Colonic mucosa (tissue), 4 donors: ENCODE measurements around the gene RAB11A. TPM values are rescaled to one million over a fixed set of nuclear protein-coding genes. Genes with fewer than 3 reads are reported as not detected.

Experiments
- DNase-seq: peaks from one replicate; pipeline ENCODE4 v3.0.0-alpha.2; 2020
- H3K27ac ChIP-seq: fragments of 200-600 bp; one replicate; pipeline ENCODE4 v1.8.0; 2021
- H3K27me3 ChIP-seq: fragments of 200-600 bp; one replicate; pipeline ENCODE4 v1.8.0; 2021
- H3K36me3 ChIP-seq: fragments of 200-600 bp; one replicate; pipeline ENCODE4 v1.8.0; 2021
- H3K4me1 ChIP-seq: fragments of 200-600 bp; one replicate; pipeline ENCODE4 v1.8.0; 2021; ENCODE audit warnings: mild to moderate bottlenecking
- H3K4me3 ChIP-seq: fragments of 200-600 bp; one replicate; pipeline ENCODE4 v1.8.0; 2021
- H3K9ac ChIP-seq, 2 donors: one replicate each; pipeline ENCODE4 v1.7.0; 2013; ENCODE audit warnings: control low read depth in 2 of 2, low read depth in 2 of 2, low read length in 2 of 2
- H3K9me3 ChIP-seq: fragments of 200-600 bp; one replicate; pipeline ENCODE4 v1.8.0; 2021
- CTCF ChIP-seq: fragments of 200-600 bp; IDR thresholded peaks from one replicate; pipeline ENCODE4 v1.8.0; 2022; ENCODE audit warnings: antibody characterized with exemption, mild to moderate bottlenecking
- intact Hi-C: fragments of 100-400 bp; cut with DNase I; formaldehyde crosslinking; loops from one replicate; pipeline ENCODE4 v1.14.1; 2022
- total RNA-seq, 2 donors: library from RNA; stranded (reverse); fragmentation: NEBNext Ultra II Directional in 1 of 2; extraction: Animal tissue kit (Norgen Biotek cat#: 25700) in 1 of 2; gene quantifications; one replicate each; pipeline ENCODE4 v1.2.1, GENCODE V29; 2021
- donor health status: healthy.
- donor health status: DM: no; HTN: no; CAD: no.
- donor health status: DM: no; HTN: no; CAD: no.

Gene RAB11A
- total RNA-seq, 2 donors from 2014 or later = 299 to 377 TPM

GRCh38 chr15:65851981-65852380 lies 17.3 kb upstream of the RAB11A start:
- H3K36me3 ChIP-seq = no peaks in the 10 kb centered on the region
- no peak for DNase-seq
- no peak for TF ChIP-seq CTCF
- H3K9me3 ChIP-seq = no peaks in the 10 kb centered on the region
- H3K9ac ChIP-seq = no peak overlapping the region
- no peak overlapping the region for H3K4me3 ChIP-seq
- no peaks in the 10 kb centered on the region for H3K4me1 ChIP-seq
- intact Hi-C loops = no loop called here
- no peak overlapping the region for H3K27ac ChIP-seq
- no peaks in the 10 kb centered on the region for H3K27me3 ChIP-seq

DNA sequence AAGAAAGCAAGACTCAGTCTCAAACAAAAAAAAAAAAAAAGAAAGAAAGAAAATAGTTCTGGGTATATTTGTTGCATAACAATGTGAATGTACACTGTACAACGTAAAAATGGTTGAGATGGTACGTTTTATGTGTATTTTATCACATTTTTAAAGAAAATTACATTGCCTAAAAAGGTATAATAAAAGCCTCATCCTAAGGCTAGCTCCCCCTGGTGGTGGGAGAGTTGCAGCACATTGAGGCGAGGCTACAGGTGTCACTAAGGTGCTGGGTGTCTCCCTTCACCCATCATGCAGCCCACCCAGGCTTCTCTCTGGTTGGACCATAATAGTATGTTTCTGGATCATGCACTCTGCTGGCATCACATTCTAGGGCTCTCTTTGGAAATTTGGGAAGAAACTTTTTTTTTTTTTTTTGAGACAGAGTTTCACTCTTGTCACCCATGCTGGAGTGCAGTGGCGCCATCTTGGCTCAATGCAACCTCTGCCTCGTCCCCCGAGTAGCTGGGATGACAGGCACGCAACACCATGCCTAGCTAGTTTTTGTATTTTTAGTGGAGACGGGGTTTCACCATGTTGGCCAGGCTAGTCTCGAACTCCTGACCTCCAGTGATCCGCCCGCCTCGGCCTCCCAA lies 12.4 kb upstream of the RAB11A start:
- H3K9me3 ChIP-seq = no peaks in the 10 kb centered on the region
- peak; percentile 86 for DNase-seq
- H3K4me1 ChIP-seq = no peaks in the 10 kb centered on the region
- TF ChIP-seq CTCF = peak; percentile 90
- no peak overlapping the region for H3K27ac ChIP-seq
- H3K9ac ChIP-seq = no peak overlapping the region
- H3K4me3 ChIP-seq = no peak overlapping the region
- H3K36me3 ChIP-seq = no peaks in the 10 kb centered on the region
- intact Hi-C loops = loop anchor here (2.0 kb wide), 1 partner anchor 218 kb away; no protein-coding TSS in a partner anchor
- H3K27me3 ChIP-seq = no peaks in the 10 kb centered on the region

DNA sequence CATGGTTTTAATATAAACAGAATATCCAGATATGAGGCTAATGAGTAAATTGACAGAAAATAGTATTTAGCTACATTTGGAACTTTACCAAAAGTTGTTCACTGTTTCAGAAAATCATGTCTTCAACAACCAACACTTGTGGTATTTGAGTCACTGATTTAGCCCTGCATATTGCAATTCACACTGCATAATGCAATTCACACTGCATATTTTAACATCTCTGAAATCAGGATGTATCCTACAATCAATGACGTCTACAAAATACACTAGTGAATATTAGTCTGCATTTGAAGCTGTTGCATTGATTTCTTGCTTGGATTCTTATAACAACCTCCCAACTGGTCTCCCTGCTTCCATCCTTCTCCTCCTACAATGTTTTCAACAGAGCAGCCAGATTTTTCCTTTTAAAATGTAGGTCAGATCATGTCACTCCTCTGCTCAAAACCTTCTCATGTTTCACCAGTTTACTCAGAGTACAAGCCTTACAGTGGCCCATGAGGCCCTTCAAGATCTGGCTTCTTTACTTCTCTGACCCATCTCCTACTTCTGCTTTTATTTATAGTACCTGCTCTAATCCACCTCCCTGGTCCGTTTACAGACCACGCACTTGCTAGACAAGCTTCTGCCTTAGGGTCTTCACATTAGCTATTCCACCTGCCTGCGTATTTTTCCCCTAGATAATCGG lies 11.4 kb upstream of the RAB11A start:
- no peak for TF ChIP-seq CTCF
- H3K9me3 ChIP-seq = no peaks in the 10 kb centered on the region
- H3K27ac ChIP-seq = no peak overlapping the region
- H3K36me3 ChIP-seq = no peaks in the 10 kb centered on the region
- H3K9ac ChIP-seq = no peak overlapping the region
- intact Hi-C loops = loop anchor here (2.0 kb wide), 1 partner anchor 219 kb away; no protein-coding TSS in a partner anchor
- no peaks in the 10 kb centered on the region for H3K27me3 ChIP-seq
- H3K4me1 ChIP-seq = no peaks in the 10 kb centered on the region
- no peak for DNase-seq
- H3K4me3 ChIP-seq = no peak overlapping the region

GRCh38 chr15:65862682-65863081 lies 6.6 kb upstream of the RAB11A start:
- DNase-seq = peak; percentile 55
- Histone ChIP-seq H3K27ac (no peak overlapping the region), H3K36me3 (no peaks in the 10 kb centered on the region), H3K9me3 (no peaks in the 10 kb centered on the region), H3K9ac (no peak overlapping the region), H3K4me3 (no peak overlapping the region), H3K4me1 (no peaks in the 10 kb centered on the region), H3K27me3 (no peaks in the 10 kb centered on the region)
- intact Hi-C loops = no loop called here
- peak; percentile 24 for TF ChIP-seq CTCF

DNA sequence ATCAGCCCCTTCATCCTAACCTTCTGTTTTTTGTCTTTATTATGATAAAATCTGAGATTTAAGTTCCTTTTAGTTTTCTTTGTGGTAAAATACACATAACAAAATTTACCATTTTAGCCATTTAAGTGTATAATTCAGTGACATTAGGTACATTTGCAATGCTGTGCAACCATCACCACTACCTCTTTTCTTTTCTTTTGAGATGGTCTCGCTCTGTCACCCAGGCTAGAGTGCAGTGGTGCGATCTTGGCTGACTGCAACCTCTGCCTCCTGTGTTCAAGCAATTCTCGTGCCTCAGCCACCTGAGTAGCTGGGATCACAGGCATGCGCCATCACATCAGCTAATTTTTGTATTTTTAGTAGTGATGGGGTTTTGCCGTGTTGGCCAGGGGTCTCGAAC lies 6.2 kb upstream of the RAB11A start:
- Histone ChIP-seq H3K27me3 (no peaks in the 10 kb centered on the region), H3K36me3 (no peaks in the 10 kb centered on the region), H3K27ac (no peak overlapping the region), H3K4me3 (no peak overlapping the region), H3K4me1 (no peaks in the 10 kb centered on the region), H3K9ac (no peak overlapping the region), H3K9me3 (no peaks in the 10 kb centered on the region)
- no peak for DNase-seq
- no peak for TF ChIP-seq CTCF
- intact Hi-C loops = no loop called here
